Progenitor cell of endocrine pancreas (in vitro differentiated cells): Measurements from ENCODE around the gene CBL. TPM values are rescaled to one million over a fixed set of nuclear protein-coding genes. Genes with fewer than 3 reads are reported as not detected.
"Not testable (repeated sequence)": the region's sequence is repeated elsewhere in the genome, so short reads cannot be mapped to it uniquely, and the experiment has no call there.

Source experiments
- DNase-seq: peaks from one replicate; pipeline ENCODE4 v3.0.0; 2021; ENCODE audit warnings: low spot score; ENCODE audit not compliant: unreplicated experiment
- H3K27ac Mint-ChIP-seq: 2 replicates; pipeline ENCODE4 v1.8.0; 2021; ENCODE audit warnings: mild to moderate bottlenecking, moderate library complexity, mixed read lengths
- H3K27me3 Mint-ChIP-seq: 2 replicates; pipeline ENCODE4 v1.8.0; 2021; ENCODE audit warnings: mixed read lengths
- H3K36me3 Mint-ChIP-seq: 2 replicates; pipeline ENCODE4 v1.8.0; 2022; ENCODE audit warnings: mixed read lengths; ENCODE audit not compliant: insufficient read depth
- H3K4me1 Mint-ChIP-seq: 2 replicates; pipeline ENCODE4 v1.8.0; 2021; ENCODE audit warnings: low read depth, mixed read lengths
- H3K4me3 Mint-ChIP-seq: 2 replicates; pipeline ENCODE4 v1.8.0; 2021; ENCODE audit warnings: low read depth, mild to moderate bottlenecking, moderate library complexity, mixed read lengths
- H3K9me3 Mint-ChIP-seq: 2 replicates; pipeline ENCODE4 v1.8.0; 2021; ENCODE audit warnings: low read depth, mixed read lengths
- total RNA-seq: library from RNA; stranded (reverse); gene quantifications from 2 replicates; pipeline ENCODE4 v1.2.1, GENCODE V29; 2021
- TF ChIP-seq, protein P1 (sequence below): fragments of 200-600 bp; sonication (generic); IDR thresholded peaks from one replicate; pipeline ENCODE4 v1.5.0; 2021; ENCODE audit warnings: antibody characterized with exemption, mild to moderate bottlenecking; ENCODE audit not compliant: unreplicated experiment

Gene CBL
- total RNA-seq, 1 donor from 2014 or later = 26.4 TPM

DNA sequence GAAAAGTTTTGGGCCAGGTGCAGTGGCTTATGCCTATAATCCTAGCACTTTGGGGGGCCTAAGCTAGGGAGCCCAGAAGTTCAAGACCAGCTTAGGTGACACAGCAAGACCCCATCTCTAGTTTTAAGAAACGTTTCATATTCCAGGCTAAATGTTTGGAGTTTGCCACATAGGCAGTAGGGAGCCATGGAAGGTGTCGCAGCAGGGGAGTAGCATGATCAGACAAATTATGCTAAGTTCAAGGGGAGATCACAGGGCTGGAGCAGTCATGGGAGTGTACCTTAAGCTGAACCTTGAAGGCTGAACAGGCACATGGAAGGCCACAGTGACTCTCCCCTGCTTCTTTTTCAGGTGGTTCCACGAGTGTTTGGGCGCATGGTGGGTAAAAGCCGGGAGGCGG is 26.8 kb upstream of the CBL start:
- TF ChIP-seq, protein P1, sequence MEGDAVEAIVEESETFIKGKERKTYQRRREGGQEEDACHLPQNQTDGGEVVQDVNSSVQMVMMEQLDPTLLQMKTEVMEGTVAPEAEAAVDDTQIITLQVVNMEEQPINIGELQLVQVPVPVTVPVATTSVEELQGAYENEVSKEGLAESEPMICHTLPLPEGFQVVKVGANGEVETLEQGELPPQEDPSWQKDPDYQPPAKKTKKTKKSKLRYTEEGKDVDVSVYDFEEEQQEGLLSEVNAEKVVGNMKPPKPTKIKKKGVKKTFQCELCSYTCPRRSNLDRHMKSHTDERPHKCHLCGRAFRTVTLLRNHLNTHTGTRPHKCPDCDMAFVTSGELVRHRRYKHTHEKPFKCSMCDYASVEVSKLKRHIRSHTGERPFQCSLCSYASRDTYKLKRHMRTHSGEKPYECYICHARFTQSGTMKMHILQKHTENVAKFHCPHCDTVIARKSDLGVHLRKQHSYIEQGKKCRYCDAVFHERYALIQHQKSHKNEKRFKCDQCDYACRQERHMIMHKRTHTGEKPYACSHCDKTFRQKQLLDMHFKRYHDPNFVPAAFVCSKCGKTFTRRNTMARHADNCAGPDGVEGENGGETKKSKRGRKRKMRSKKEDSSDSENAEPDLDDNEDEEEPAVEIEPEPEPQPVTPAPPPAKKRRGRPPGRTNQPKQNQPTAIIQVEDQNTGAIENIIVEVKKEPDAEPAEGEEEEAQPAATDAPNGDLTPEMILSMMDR = no peak
- no peaks in the 10 kb centered on the region for H3K27me3 Mint-ChIP-seq
- H3K4me3 Mint-ChIP-seq = no peak overlapping the region
- DNase-seq = no peak
- H3K9me3 Mint-ChIP-seq = no peaks in the 10 kb centered on the region
- no peak overlapping the region for H3K27ac Mint-ChIP-seq
- H3K4me1 Mint-ChIP-seq = no peaks in the 10 kb centered on the region
- peaks cover 4% of the 10 kb centered on the region for H3K36me3 Mint-ChIP-seq

DNA sequence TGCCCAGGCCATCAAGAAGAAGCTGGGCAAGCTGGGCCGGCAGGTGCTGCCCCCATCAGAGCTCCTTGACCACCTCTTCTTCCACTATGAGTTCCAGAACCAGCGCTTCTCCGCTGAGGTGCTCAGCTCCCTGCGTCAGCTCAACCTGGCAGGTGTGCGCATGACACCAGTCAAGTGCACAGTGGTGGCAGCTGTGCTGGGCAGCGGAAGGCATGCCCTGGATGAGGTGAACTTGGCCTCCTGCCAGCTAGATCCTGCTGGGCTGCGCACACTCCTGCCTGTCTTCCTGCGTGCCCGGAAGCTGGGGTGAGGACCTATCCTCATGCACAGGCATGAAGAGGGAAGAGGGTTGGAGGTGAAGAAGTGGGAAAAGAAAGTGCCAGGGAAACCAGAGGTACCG is 26.2 kb upstream of the CBL start:
- no peaks in the 10 kb centered on the region for H3K27me3 Mint-ChIP-seq
- peaks cover 4% of the 10 kb centered on the region for H3K36me3 Mint-ChIP-seq
- H3K4me3 Mint-ChIP-seq = no peak overlapping the region
- TF ChIP-seq, protein P1 = no peak
- no peak overlapping the region for H3K27ac Mint-ChIP-seq
- no peaks in the 10 kb centered on the region for H3K4me1 Mint-ChIP-seq
- no peak for DNase-seq
- H3K9me3 Mint-ChIP-seq = no peaks in the 10 kb centered on the region

DNA sequence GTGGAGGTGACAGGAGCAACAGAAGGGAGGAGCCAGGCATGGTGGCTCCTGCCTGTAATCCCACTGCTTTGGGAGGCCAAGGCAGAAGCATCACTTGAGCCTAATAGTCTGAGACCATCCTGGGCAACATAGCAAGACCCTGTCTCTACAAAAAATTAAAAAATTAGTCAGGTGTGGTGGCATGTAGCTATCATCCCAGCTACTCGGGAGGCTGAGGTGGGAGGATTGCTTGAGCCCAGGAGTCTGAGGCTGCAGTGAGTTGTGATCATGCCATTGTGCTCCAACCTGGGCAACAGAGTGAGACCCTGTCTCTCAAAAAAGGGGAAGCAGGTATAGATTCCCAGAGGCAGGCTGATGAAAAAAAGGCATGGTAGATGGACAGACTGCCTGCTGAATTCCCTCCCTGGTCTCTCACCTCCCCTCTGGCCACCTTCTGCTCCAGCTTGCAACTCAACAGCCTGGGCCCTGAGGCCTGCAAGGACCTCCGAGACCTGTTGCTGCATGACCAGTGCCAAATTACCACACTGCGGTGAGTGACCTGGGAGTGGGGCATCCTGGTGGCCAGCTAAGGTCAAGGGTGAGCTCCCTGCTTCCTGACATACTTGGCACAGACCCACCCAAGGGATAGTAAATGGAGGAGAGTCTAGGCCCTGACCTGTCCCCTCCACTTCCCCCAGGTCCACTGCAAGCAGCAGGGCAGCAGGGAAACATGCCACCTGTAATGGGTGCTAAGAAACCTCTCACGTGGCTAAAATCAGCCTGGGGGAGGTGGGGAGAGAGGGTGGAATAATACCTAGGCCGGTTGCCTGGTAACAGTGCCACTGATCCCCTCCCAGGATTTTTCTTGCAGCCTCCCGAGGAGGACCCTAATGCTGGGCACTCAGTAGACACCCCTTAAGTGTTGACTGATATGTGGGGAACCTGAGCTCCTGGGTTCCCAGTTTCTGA is 25.1 kb upstream of the CBL start:
- Mint-ChIP-seq H3K4me1 (peaks cover 8% of the 10 kb centered on the region), H3K36me3 (peaks cover 2% of the 10 kb centered on the region), H3K9me3 (no peaks in the 10 kb centered on the region), H3K4me3 (no peak overlapping the region), H3K27me3 (no peaks in the 10 kb centered on the region), H3K27ac (no peak overlapping the region)
- DNase-seq = no peak
- TF ChIP-seq, protein P1 = no peak

DNA sequence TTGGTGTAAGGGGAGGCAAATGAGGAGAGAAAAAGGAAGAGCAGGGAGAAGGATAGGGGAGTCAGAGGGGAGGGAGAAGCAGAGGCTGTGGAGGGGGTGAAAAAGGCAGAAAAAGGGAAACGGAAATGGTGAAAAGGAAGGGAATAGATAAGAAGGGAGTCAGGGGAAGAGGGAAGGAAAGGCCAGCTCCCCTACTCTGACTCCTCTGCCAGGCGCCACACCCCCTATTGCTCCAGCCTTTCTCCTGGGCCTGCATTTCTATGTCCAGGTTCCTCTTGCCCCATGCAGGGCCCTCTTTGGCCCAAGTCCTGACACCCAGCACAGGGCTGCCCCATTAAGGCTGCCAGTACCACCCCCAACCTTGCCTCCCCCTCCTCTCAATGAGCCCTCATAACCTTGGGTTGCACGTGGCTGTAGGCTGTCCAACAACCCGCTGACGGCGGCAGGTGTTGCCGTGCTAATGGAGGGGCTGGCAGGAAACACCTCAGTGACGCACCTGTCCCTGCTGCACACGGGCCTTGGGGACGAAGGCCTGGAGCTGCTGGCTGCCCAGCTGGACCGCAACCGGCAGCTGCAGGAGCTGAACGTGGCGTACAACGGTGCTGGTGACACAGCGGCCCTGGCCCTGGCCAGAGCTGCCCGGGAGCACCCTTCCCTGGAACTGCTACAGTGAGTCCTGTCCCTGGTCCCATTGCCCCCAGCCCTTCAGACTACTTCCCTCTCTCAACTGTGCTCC is 24.3 kb upstream of the CBL start:
- Mint-ChIP-seq H3K4me1 (peaks cover 14% of the 10 kb centered on the region), H3K27ac (no peak overlapping the region), H3K9me3 (no peaks in the 10 kb centered on the region), H3K27me3 (no peaks in the 10 kb centered on the region), H3K4me3 (no peak overlapping the region), H3K36me3 (peaks cover 2% of the 10 kb centered on the region)
- TF ChIP-seq, protein P1 = no peak
- DNase-seq = no peak

DNA sequence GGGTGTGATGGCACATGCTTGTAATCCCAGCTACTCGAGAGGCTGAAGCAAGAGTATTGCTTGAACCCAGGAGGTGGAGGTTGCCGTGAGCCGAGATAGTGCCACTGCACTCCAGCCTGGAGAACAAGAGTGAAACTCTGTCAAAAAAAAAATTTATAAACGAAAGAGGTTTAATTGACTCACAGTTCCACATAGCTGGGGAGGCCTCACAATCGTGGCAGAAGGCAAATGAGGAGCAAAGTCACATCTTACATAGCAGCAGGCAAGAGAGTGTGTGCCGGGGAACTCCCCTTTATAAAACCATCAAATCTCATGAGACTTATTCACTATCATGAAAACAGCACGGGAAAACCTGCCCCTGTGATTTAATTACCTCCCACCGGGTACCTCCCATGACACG is 21.7 kb upstream of the CBL start:
- H3K27ac Mint-ChIP-seq = not testable (repeated sequence)

More for the DNA sequence above, 21.7 kb upstream of the CBL start:
- H3K4me3 Mint-ChIP-seq, H3K9me3 Mint-ChIP-seq, DNase-seq, H3K36me3 Mint-ChIP-seq, H3K27me3 Mint-ChIP-seq: not testable (repeated sequence)
- peaks cover 16% of the 10 kb centered on the region for H3K4me1 Mint-ChIP-seq
